AG08395 (cell line): ENCODE data around the gene TGFBR3.

Experiments
- DNase-seq: peaks from one replicate; pipeline ENCODE4 v3.0.0; 2012; ENCODE audit warnings: mixed read lengths, low spot score

The TGFBR3 gene

DNA sequence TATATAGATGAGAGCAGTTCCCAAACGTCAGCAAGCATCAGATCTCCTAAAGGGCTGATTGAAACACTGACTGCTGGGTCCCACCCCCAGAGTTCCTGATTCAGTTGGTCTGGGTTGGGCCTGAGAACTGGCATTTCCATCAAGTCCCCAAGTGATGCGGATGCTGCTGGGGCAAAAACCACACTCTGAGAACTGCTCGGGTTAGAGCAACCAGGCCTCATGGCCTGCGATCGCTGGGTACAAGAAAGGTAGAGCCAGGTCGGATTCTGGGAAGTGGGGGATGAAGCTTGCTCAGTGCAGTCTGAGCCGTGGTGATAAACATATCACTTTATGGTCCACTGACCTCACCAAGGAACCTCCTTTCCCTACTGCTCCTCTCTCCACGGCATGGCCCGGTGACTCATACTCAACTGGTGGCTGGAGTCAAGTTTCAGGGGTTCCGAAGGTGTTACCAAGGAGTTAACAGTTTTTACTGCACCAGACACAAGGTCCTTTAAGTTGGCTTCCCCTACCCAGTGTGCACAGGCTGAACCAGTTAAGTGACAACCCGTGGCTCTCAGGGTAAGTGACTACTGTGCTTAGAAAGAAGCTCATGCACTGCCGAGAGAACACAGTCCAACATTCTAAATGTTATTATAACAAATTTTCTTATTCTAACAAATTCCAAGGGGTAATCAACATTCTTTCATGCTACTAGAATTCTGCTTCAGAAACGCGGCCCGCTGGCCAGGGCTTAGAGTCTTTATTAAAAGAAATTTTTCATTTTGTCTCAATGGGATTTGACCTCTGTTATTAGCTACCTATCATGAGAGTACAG lies 153.5 kb downstream of the TGFBR3 start:
- DNase-seq: peak; percentile 71

DNA sequence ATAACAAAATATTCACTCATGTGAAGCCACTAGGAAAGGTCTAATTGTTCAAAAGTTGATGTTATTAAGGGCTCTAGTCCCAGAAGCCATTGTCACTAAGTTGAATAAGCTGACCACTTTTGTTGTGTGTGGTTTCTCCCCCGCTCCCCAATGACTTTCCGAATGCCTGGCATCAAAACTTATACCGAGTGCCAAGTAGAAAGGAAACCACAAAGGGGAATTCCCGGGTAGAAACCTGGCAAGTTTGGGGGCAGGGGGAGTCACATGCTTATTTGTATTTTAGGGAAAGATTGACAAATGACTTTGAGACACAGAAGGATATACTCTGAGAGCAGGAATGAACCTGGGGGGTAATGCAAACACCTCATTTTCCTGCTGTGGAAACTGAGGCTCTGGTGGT lies 154.1 kb downstream of the TGFBR3 start:
- peak; percentile 27 for DNase-seq

DNA sequence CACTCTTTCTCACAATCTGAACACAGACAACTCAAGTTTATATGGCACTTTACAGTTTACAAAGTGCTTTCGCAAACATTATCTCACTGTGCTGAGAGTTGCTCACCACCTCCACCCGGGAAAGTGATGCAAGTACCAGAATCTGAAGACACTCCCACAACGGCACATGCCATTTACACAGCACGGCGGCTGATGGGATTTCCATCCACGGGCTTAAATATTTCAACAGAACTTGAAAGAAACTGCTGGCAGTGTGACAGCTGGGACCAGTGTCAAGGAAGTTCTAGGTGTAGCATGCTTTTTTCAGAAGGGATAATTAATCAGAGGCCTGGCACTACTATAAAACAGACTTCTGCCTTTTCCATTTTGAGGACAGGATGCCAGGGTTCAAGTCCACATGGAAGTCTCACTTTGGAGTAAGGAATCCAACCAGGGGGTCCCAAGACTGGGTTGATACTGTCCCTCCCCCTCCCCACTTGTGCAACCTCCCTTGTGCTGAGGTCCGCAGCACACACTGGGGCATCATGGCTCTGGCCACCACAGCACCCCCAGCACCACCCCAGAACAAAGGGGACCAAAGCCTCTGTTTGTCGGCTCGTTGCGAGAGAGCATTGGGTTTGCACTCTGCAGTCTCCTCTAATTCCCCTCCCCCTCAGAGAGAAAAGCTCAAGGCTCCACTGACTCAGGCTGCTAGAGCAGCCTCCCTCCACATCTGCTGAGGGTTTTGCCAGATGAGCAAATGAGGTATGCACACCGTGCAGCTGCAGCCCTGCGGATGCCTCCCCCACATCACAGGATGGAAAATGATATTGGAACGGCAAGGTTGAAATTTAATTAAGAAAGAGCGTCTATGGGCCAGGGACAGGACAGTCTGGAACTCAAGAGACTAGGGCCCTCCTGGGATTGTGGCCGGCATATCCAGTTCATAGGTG lies 154.9 kb downstream of the TGFBR3 start:
- no peak for DNase-seq

DNA sequence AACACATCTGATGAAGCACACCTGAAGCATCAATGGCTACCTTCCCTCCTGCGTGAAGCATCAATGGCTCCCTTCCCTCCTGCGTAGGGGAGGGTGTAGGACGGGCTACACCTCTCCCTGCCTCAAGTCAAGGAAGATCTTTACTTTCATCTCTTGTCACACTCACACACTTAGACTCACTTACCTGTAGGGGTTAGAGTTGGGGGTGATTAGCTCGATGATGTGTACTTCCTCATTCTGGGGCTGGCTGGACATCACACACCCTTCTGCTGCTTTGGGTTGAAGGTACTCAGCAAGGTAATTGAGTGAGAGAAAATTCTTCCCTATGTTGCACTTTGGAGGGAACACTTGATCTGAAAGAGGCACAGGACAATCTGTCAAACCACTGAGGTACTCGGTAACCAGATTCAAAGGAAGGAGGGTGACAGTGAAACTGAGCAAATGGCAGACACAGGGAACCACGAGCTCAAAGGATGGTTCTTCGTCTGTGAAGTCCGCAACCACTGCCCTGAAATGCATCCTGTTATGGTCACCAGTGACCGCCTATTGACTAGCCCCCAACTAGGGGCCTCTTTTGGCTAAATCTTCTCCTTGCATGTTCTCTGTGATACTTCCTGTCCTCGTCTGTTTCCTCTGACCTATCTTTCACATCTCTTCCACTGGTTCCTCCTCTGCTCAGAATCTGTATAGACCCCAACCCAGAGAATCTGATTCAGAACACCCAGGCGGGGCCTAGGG lies 156.2 kb downstream of the TGFBR3 start:
- no peak for DNase-seq

DNA sequence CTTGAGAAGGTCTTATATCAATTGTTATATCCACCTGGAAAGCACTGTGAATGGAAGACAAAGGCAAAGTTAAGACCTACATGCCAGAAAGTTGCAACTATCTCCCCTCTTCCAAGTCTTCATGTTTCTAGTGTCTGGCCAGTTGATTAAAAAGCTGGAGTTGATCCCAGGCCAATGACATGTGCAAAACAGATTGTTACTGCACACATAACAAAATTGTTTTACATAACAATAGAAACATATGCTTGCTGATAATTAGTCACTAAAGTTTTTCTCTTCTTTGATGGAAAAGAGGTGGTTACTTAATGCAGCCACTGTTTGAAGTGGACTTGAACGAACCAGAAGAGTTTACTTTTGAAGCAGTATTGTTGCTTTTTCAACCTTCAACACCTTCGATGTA lies 158.2 kb downstream of the TGFBR3 start:
- no peak for DNase-seq

DNA sequence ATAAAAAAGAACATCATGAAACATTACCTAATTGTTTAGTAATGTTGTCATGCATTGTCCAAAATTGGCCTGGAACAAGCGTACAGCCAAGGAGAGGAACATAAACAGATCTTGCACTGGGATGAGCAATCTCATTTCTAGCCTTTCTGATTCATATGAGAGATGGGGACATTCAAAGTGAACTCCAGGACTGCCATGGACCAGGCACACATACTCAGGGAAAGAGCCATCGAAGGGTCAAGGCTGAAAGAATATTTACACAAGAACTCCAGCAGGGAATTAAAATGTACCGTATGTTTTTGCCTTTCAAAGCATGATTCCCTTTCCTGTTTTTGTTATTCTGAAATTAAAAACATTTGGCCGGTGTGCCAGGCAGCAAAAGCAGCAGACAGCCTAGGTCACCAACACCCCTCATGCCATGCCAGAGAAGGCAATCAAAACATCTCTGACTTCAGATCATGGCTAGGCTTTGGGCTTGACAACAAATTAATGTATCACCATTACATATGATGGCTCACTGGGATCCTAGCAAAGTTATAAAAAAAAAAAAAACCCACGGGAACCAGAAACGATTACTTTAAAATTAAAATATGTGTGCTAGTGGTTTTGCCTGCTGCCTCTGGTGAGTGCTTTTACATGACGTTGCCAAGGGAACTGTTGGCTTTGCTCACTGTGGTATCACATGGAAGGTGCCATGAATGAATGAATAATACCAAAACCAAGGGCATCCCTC lies 159.8 kb downstream of the TGFBR3 start:
- DNase-seq: peak; percentile 90

DNA sequence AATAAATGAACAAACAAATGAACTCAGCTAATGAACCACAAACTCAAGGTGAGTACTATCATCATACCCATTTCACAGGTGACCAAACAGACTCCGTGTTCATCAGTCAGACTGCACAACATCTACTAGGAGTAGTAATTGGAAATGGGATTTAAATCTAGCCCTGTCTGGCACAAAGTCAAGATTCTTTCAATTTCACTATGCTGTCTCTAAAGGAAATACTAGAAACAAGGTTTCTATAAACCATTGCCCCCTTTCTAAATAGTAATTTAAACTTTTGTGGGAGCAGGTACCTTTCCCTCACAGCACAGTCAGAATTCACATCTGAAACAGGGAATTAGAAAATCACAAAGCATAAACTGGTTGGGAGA lies 160.3 kb downstream of the TGFBR3 start:
- no peak for DNase-seq

DNA sequence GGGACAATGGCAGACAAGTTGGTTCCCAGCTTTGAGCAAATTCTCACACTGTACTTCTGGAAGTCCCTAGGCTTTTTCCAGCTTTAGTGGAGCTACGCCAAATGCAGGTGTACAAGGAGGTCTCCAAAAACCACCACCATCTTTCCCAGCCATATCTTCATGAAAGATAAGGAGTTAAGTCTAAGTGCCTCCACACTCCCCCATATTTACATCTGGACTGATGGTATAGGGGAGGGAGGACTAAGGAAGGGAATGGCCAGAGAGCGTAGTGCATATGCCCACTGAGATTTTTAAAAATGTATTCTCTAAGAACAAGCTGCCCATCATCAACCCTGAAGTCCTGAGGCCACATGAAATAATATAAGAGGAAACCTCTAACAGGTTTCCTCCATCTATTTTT lies 161.3 kb downstream of the TGFBR3 start:
- no peak for DNase-seq

DNA sequence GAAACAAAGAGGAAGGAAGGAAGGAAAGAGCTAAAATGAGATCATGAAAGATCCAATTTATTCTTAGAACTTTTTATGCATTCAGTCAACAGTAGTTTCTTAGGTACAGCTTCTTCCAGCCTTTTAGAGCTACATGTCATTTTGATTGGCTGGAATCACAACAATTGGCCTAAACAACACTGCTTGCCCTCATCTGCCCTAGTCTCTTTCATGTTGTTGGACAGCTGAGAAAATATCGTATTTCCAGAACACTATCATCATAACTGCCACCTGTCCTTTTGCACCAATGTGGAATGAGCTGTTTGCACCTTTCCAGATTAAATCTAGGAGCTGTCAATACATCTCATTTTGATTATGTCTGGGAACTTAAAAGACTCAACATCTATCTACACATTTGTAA lies 161.7 kb downstream of the TGFBR3 start:
- DNase-seq: no peak

DNA sequence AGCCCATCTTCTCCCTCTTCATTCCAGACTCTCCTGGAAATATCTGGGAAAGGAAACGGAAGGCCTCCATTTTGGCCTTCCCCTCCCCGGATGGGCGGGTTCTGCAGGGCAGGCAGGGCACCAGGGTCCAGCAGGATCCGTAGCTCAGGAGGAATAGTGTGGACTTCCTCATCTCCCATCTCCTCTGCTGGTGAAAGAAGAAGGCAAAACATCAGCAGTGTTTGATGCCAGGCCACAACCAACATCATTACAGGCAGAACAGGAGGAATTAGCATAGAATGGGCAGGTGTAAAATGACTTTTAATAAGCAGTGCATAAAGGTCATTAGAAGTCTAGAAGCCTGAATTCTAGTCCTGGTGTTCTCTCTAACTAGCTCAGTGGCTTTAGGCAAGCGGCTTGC lies 165.9 kb downstream of the TGFBR3 start:
- no peak for DNase-seq

DNA sequence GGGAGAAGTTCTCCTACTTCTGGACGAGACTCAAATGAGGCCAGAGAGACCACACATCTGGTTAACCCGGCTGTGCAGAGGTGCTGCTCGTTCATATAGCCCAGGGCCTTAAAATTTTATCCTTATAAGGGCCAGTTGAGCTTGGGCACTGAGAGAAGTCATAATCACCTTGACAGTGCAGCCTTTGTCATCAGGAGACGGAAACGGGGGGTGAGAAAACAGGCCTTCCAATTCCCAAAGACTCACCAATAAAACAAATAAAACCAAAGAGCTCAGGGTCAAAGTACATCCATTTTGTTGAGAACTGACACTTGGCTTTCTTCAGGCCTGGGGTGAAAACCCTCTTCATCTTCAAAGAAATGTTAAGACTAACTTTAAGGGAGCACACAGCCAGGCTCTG lies 167.1 kb downstream of the TGFBR3 start:
- no peak for DNase-seq

DNA sequence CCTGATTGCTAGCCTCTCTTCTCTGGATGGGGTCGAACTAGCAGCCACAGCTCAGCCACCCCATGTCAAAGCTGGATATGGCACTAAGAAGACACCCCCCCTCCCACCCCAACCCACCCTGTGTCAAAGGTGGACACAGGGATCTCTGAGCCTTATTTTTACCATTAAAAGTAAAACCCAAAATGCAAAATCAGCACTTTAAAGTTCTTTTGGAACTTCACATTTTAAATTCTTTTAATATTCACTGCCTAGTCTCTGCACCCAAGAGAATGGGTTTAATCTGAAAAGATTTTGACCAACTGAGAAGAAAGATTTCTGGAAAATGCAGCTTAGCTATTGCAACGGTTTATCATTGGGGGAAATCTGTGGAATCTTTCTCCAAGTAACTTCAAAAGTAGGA lies 167.6 kb downstream of the TGFBR3 start:
- DNase-seq: no peak

DNA sequence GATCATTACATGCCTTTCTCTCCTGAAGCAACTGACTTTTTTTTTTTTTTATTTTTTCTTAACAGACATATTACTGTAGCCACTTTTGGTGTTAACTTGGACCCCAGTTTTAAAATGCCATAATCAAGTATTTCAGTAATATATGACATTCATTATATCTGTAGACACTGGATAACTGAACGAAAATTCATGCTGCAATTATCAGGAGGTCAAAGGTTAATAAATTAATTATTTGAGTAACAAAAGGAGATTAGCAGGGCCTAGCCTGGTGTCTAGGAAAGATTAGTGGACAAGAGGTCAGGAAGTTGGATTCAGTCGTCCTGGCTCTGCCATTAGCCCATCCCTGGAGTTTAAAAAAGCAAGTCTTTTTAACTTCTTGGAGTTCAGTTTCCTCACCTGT lies 168.1 kb downstream of the TGFBR3 start:
- no peak for DNase-seq

DNA sequence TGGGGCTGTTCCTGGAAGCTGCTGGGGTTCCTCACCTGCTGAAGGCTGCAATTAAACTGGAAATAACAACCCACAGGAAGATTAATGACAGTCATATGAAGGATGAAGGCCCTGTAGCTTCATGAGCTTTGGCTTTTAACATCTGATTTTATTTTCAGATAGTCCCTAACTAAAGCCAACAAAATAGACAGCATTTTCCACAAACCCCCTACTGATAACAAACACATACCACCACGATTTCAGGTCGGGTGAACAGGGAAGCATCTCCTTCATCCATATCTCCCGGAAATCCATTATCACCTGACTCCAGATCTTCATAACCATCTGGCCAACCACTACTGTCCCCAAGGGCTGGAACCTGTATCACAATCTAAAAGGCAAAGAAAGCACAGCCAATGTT lies 169.6 kb downstream of the TGFBR3 start:
- DNase-seq: no peak

DNA sequence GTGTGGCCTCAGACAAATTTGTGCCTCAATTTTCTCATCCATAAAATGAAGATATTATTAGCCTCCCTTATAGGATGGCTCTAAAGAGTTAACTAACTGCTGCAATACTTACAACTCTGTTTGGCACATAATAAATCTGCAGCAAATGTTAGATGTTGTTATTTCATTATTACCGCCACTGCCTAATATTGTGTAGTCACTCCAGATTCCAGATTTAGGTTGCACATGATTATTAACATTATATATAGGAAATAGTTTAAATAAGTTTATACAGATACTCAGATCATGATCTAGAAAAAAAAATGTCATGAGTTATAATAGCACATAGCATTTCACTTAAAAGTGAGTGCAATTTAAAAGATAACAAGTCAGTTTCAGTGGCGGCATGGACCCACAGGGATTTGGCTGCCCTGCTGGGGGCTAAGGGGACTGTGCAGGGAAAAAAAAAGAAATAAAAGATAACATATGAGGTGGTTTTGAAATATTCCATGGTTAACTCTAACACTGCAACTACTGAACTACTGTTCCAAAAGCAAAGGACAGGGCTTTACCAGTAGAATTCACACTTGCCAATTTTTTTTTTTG lies 170.4 kb downstream of the TGFBR3 start:
- no peak for DNase-seq

DNA sequence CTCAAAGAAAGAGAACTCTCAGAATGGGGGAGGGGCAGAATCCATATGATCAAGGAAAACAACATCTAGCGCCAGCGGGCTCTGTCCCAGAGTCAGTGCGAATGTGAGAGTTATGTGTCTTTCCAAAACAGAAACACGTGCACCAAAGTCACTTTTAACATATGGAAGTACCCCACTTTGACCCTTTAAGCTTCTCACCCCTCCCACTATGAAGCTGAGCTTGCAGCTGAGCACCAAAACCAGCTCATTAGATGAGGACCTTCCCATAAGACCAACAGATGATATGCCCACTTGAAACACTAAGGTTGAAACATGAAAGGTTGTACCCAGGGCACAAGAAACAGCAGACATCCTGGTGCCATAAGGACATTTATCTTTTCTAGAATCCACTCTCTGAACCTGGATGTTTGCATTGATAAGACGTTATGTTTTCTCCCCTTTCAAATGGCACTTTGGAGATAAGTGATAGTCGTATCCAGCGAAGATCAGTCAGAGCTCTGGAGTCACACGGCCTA lies 171.0 kb downstream of the TGFBR3 start:
- no peak for DNase-seq

DNA sequence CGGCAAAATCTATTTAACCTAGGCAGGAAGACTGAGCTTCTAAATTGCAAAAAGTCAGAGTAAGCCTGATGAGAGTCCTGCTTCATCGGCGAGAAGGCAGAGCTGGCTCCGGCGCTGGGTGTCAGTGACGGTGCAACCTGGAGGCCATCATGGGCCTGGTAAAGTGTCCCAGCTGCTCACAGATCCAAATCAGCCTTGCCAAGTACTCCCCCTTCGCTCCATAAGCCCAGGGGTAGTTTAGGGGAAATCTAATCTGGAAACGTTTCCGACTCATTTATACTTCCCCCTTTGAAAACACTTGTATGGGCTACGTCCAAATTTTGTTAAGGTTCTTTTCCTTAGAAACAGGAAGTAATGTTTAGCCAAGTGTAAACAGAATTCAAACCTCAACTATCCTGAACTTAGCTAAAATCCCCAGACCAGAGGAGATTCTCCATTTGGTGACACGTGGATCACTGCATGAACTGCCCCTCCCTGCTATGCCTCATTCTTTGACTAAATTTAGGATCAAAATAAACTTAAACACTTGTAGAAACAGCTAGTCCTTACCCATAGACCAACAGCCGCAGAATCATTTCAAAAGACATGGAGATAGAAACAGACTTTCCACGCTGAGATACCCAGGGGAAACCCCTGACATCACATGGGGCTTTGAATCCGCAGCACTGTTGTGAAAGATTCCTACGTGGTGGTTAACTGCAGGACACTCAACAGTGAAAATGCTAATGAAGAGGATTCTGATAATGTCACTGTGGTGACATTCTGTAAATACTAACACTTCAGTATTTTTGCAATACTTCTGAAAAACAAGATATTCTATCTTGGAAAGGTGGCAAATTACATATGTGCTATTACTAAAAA lies 172.7 kb downstream of the TGFBR3 start:
- DNase-seq: peak; percentile 63

DNA sequence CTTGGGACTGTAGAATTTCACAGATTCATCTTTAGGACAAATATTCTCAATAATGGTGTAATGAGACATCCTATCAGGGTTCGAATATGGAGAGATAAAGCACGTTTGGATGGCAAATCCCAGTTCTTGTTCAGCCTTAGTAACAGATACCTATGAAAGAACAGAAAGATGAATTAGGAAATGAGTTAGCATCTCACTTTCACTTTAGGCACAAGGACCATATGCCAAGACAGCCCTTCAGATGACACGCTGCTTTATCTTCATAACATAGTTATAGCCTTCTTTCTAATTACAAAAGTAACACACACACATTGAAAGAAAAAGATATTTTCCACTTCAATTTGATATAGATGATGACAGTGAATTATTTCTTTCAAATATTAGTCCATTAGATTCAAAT lies 173.6 kb downstream of the TGFBR3 start:
- no peak for DNase-seq

DNA sequence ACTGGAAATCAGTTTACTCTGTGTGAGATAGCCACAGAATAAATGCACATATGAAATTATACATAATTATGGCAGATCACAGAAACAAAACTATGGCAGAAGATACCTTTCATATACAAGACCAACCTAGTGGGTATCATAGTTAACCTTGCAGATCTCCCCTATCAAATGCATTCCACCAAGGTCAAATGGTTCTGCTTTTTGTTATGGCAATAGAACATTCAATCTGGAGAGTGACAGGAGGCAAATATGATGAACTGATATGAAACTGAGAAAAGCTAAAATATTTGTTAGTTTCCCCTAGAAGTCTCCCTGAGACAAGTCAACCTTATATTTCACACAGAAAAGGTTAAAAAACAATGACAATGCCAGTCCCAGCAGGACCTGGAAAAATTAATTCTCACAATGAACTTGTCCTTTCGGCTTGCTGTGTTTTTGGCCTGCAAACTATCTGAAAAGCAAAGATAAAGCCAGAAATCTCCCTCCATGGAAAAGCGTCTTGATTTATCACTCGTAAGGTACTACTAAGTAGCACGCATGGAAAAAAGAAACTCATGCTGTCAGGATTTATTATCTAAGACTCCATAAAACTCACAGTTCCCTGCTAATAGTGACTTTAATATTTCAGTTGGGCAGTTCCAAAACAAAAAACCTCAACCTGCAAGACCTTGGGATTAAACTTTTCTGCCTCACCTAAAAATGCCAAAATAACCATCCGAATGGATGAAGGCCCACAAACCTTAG lies 174.3 kb downstream of the TGFBR3 start:
- no peak for DNase-seq

DNA sequence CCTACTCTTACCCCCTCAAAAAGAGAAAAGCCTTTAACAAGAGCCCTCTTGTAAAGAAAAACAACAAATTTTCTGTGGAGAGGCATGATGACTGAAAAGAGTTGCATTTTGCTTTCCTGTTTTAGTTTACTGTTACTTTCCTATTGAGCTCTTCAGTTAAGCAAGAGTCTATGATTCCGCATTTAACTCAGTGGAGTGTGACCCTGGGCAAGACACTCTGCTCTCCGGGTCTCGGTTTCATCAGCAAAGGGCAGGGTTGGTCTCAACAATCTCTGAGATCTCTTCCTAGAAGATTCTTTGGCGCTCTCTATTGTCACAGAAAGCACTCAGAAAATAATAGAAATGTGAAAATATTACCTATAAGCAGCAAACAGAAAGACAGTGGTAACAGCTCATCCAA lies 175.7 kb downstream of the TGFBR3 start:
- DNase-seq: no peak
